HG03196 (cell line): ENCODE measurements around the gene ADAM12.

ENCODE experiments used
- ATAC-seq: cut with Tn5 transposase; IDR thresholded peaks from one replicate; pipeline ENCODE4 v1.9.1; 2021; ENCODE audit not compliant: unreplicated experiment

The ADAM12 gene

DNA sequence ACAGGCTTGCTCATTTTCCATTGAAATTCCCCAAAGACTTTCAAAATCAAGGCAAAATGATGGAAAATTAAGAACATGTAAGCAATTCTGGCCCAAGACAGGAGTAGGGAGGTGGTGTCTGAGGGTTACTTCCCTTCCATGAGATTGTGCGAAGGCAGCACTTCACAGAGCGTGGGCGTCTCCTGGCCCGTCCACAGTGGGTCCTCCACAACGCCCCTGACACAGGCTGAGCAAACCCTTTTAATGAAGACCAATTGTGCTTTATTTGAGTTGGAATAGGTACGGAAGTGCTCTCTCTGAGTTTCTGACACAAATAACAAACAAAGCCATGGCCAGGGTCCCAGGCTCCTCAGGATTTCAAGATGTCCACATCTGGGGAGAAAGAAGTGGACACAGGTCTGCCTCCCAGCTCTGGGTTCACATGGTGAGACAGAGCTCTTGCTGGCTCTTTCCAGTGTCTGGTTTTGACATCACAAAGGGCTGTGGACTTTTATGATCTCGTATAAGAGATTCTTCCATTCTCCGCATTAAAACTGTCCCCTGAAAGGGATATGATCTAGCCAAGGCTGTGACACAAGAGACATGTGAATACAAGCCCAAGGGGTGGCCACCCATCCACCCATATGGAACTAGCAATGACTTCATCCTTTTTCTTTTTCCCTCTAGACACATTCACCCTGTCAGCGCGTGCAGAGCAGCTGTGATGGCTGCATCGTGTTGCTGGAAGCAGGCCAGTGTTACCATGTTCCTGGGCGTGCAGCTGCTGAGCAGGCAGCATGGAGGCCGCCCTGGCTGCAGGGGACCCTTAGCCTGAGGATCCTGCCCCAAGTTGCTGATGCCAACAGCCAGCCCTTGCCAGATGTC is 145.6 kb downstream of the ADAM12 start:
- no peak for ATAC-seq

GRCh38 chr10:126240483-126240882 is 147.8 kb downstream of the ADAM12 start:
- no peak for ATAC-seq

- ATAC-seq = no peak
Observed at GRCh38 chr10:126239844-126240243, 148.4 kb downstream of the ADAM12 start.

DNA sequence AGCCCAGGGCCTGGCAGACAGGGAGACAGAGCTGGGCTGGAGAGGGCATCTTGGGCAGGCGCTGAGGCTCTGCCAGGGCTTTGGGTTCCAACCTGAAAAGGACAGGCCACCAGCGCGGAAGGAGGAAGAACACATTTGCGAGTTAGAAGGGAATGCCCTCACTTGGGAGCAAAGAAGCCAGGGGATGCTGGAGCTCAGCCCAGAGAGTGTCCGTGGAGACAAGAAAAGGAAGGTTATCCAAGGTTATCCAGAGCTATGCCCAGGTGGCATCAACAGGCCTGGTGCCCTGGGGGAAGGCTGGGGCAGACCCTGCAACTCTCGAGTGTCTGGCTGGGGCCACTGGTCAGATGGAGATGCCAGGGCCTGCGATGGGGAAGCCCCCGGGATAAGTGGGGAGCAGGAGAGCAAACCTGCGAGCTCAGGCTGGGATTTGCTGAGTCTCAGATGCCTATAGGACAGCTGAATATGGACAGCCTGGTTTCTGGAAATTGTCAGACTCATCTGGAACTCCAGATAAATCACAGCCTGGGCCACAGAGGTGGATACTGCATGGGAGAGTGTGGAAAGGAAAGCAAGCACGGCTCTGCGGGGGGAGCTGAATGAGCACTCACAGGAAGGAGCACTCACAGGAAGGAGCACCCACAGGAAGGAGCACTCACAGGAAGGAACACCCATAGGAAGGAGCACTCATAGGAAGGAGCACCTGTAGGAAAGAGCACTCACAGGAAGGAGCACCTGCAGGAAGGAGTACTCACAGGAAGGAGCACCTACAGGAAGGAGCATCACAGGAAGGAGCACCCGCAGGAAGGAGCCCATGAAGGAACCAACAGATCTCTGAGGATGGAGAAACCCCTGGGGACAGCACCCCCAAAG is 152.1 kb downstream of the ADAM12 start:
- ATAC-seq = no peak

- no peak for ATAC-seq
Observed at GRCh38 chr10:126235091-126235978, 152.9 kb downstream of the ADAM12 start.

DNA sequence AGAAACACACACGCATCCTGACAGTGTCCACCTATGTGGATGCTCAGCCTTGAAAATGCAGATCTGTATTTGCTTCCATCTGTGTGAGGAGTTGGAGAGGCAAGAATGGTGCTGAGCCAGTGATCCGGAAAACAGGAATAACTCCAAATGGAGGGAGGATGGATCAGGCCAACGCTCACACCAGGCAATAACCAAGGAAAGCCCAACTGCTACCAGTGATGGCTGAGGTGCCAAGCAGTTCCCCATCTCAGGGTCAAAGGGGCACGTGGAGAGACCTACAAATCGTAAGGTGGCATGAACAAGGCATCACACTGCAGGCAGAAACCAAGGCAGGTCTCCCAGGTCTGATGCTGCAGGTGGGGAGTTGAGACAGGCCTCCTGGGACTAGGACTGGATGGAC is 153.6 kb downstream of the ADAM12 start:
- no peak for ATAC-seq

DNA sequence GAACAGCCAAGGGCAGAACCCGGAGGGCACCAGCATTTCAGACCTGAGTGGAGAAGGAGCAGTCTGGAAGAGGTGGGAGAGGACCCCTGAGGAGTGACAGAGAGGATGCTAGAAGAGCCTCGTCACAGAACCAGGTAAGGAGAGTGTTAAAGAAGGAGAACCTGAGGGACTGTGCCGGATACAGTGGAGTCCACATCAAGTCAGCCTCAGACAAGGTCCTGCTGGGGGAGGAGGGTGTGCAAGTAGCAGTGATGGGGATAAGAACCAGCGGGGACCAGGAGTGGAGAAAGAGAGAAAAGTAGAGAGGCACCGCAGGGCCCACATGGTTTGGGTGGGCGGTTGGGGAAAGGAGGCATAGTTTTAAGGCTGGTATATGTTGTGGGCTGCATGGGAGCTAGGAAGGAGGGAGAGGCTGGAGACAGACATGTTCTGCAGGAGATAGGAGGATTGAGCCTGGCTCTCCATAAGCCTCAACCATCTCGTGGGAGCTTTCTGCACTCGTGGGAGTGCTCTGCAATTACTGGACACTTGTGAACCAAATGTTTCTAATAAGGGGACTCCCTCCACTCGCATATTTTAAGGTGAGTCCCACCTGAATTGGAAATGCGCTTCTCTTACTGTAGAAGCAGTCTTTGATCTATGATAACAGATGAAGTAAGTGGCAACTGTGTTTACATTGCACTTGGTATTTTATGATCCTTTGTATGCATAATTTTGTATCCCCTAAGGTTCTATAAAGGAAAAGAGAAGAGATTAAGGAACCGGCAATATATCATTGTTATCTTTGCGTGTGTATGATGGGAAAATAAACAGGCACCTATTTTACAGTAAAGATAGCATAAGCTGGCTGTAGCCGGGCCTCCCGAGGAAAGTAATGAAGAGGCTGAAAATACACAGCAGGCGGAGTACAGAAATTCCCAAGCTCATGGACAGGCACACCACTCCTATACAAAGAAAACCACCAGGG is 154.8 kb downstream of the ADAM12 start:
- ATAC-seq = no peak

GRCh38 chr10:126230587-126230986 is 157.7 kb downstream of the ADAM12 start:
- no peak for ATAC-seq

- ATAC-seq = no peak
Observed at GRCh38 chr10:126229686-126230085, 158.6 kb downstream of the ADAM12 start.

DNA sequence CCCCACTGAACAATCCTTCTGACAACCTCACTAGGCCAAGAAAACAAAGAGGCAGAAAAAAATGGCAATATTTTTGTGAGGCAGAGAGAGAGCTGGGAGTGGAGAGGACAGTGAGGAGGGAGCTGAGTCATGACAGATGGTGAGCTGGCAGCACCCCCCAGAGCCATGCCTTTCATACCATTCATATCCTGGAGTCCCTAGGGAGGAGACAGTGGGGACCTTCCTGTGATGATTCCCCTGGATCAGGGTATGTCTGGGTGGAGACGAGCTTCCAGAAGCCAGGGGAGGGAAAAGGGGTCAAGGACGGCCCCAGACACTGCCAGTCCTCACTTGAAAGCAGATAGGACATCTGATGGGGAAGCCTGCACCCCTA is 160.5 kb downstream of the ADAM12 start:
- no peak for ATAC-seq

GRCh38 chr10:126226988-126227761 is 161.1 kb downstream of the ADAM12 start:
- ATAC-seq = no peak

- ATAC-seq = no peak
Observed at GRCh38 chr10:126226205-126226604, 162.1 kb downstream of the ADAM12 start.

DNA sequence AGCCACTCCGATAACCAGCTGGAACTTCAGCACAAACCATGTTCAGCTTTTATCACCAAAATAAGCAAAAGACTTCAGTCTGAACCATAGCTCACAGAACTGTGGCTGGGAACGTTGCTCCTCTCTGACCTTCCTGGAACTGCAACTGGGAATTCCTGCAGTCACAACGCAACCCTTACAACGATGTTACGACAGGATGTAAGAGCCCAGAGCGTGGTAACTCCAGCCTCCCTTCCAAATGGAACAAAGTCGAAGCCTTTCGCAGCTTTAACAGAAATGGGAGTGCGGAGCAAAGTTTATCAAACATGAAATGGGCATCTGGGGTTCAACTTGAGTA is 162.6 kb downstream of the ADAM12 start:
- no peak for ATAC-seq

DNA sequence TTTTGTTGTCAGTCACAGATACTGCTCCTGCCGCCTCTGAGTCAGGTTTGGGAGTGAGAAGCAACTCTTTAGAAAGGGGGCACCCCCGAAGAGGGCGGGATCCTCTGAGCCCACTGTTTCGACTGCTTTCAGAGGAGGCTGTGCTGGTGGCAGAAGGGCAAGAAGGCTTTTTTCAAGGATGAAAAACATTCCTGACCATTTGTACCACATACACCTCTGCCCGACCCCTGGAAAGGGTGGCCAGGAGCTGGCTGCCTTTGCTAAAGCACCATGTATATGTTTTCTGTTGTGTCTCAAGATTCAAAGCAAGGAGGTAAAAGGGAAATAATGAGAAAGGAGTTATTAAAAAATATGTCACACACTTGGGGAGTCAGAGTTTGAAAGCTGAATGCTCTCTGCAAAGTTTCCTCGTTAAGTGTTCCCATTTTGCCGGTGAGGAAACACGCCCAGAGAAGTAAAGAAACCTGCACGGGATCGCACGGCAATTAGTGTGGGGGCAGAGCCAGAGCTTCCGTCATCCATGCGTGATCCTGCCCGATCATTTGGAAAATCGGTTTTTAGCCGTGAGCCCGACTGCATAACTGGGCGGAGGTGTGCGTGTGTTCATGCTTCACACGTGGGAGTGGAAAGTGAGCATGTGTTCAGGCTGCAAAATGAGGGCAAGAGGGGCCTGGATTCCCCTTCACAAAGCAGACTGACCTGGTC is 163.2 kb downstream of the ADAM12 start:
- no peak for ATAC-seq

DNA sequence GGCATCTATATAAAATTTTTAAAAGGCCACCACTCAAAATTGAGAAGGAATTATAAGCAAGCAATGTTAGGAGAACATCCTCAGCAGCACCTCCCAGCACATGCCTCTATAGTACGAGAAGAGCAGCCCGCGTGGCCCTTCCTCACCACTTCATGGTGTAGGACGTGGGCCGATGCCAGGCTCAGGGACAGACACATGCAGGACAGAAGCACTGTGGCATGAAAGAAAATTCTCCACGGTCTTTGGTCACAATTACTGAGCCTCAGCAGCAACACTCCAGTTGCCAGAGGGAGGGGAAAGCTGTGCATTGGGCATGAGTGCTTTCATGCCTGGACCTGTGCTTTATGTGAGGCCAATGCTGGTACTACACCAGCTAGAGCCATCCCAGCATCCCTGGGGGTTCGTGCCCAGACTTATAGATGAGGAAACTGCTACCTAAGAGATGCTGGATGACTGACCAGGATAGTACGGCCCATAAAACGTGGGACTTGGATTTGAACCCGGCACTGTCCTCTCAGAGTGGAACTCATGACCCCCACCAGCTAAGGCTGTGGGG is 164.7 kb downstream of the ADAM12 start:
- ATAC-seq = no peak

DNA sequence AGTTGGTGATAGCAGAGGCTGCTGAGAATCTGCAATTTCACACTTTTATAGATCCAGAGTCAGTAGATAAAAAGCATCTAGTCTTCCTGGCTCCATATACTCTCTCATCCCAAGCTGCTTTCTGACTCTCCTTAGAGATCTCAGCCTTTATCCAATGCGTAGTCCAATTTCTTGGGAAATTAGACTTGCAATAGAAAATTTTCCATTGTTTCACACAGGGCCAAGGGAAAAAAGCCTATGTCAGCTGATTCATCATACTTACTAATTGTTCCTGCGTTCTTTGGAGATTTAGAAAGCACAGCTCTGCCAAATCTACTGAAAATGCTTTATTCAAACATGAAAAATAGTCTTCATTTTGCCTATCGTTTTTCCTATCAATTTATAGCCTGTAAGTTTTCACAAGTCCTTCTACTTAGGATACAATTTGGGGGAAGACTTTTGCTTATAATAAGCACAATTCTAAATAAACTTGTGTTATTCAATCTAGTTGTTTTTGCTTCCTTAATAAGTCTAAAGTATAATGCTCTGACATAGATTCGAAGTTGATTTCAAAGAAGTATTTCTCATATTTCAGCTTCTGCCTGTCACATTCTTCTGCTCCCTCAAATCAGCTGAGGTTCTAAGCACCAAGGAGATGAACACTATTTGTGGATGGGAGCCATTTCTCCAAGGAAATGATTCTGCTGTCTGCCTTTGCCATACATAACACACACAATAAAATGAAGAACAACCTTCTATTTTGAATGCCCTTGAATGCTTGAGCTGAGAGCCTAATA is 165.4 kb downstream of the ADAM12 start:
- no peak for ATAC-seq

GRCh38 chr10:126221874-126222273 is 166.4 kb downstream of the ADAM12 start:
- no peak for ATAC-seq
